WTC11 (cell line): Measurements from ENCODE around the gene GRID2. TPM values are rescaled to one million over a fixed set of nuclear protein-coding genes. Genes with fewer than 3 reads are reported as not detected.

Source experiments
- ATAC-seq: fragments of 200-7000 bp; cut with Tn5 transposase; 2 replicates; pipeline ENCODE4 v1.10.0; 2021; ENCODE audit warnings: mild to moderate bottlenecking, moderate library complexity
- CTCF ChIA-PET: fragments of 300-600 bp; sonication (Branson Sonifier 250); formaldehyde crosslinking; loops from one replicate; lab custom pipeline; 2021; ENCODE audit warnings: antibody characterized with exemption; lab: Charles Lee
- POLR2A ChIA-PET: fragments of 350-600 bp; sonication (Branson Sonifier 250); formaldehyde crosslinking; loops from one replicate; lab custom pipeline; 2021; ENCODE audit warnings: antibody characterized with exemption; lab: Charles Lee
- DNase-seq: peaks from one replicate; pipeline ENCODE4 v3.0.0; 2021; ENCODE audit warnings: low spot score
- H3K27ac Mint-ChIP-seq: 2 replicates; pipeline ENCODE4 v1.8.0; 2021; ENCODE audit warnings: mixed read lengths
- H3K27me3 Mint-ChIP-seq: 2 replicates; pipeline ENCODE4 v1.8.0; 2021; ENCODE audit warnings: low read depth, mild to moderate bottlenecking, moderate library complexity, mixed read lengths
- H3K36me3 Mint-ChIP-seq: 2 replicates; pipeline ENCODE4 v1.8.0; 2021; ENCODE audit warnings: mixed read lengths
- H3K4me1 Mint-ChIP-seq: 2 replicates; pipeline ENCODE4 v1.8.0; 2022; ENCODE audit warnings: mixed read lengths
- H3K4me3 Mint-ChIP-seq: 2 replicates; pipeline ENCODE4 v1.8.0; 2021; ENCODE audit warnings: mild to moderate bottlenecking, moderate library complexity, mixed read lengths
- H3K9me3 Mint-ChIP-seq: 2 replicates; pipeline ENCODE4 v1.8.0; 2021; ENCODE audit warnings: mixed read lengths
- AFF4 ChIP-seq: sonication (generic); formaldehyde crosslinking; IDR thresholded peaks from 2 replicates; pipeline ENCODE4 v1.8.1; 2023; ENCODE audit warnings: mild to moderate bottlenecking, missing genetic modification reagents, borderline replicate concordance
- ATF2 ChIP-seq: sonication (generic); formaldehyde crosslinking; IDR thresholded peaks from 2 replicates; pipeline ENCODE4 v1.8.1; 2022; ENCODE audit warnings: low read depth, missing genetic modification reagents, borderline replicate concordance
- E2F5 ChIP-seq: sonication (generic); formaldehyde crosslinking; IDR thresholded peaks from 2 replicates; pipeline ENCODE4 v1.8.1; 2022; ENCODE audit warnings: mild to moderate bottlenecking, moderate library complexity, missing genetic modification reagents
- ERG ChIP-seq: fragments of 250-450 bp; sonication (Bioruptor Pico); IDR thresholded peaks from 2 replicates; pipeline ENCODE4 v1.8.0; 2021; ENCODE audit warnings: mild to moderate bottlenecking
- ETV6 ChIP-seq: sonication (generic); formaldehyde crosslinking; IDR thresholded peaks from 2 replicates; pipeline ENCODE4 v1.8.1; 2022; ENCODE audit warnings: mild to moderate bottlenecking, missing genetic modification reagents
- FOXJ3 ChIP-seq: sonication (generic); formaldehyde crosslinking; IDR thresholded peaks from 2 replicates; pipeline ENCODE4 v1.9.0; 2021; ENCODE audit warnings: missing genetic modification reagents, mild to moderate bottlenecking, borderline replicate concordance
- IRF2 ChIP-seq: sonication (generic); formaldehyde crosslinking; IDR thresholded peaks from 2 replicates; pipeline ENCODE4 v1.8.0; 2022; ENCODE audit warnings: low read depth, missing genetic modification reagents, borderline replicate concordance
- JUN ChIP-seq: sonication (generic); formaldehyde crosslinking; IDR thresholded peaks from 2 replicates; pipeline ENCODE4 v1.8.0; 2023; ENCODE audit warnings: mild to moderate bottlenecking, missing genetic modification reagents
- MXD4 ChIP-seq: fragments of 250-450 bp; sonication (Bioruptor Pico); IDR thresholded peaks from 2 replicates; pipeline ENCODE4 v1.8.0; 2021; ENCODE audit warnings: mild to moderate bottlenecking, moderate library complexity, borderline replicate concordance
- NR2C2 ChIP-seq: sonication (generic); formaldehyde crosslinking; IDR thresholded peaks from 2 replicates; pipeline ENCODE4 v1.8.0; 2022; ENCODE audit warnings: mild to moderate bottlenecking, missing genetic modification reagents
- PRDM15 ChIP-seq: sonication (generic); formaldehyde crosslinking; IDR thresholded peaks from 2 replicates; pipeline ENCODE4 v1.8.0; 2022; ENCODE audit warnings: missing genetic modification reagents
- RELA ChIP-seq: sonication (generic); formaldehyde crosslinking; IDR thresholded peaks from 2 replicates; pipeline ENCODE4 v1.8.1; 2022; ENCODE audit warnings: missing genetic modification reagents, mild to moderate bottlenecking, borderline replicate concordance
- TCF7 ChIP-seq: sonication (generic); formaldehyde crosslinking; IDR thresholded peaks from 2 replicates; pipeline ENCODE4 v1.8.0; 2022; ENCODE audit warnings: mild to moderate bottlenecking, low read depth, missing genetic modification reagents, moderate library complexity
- ZBTB21 ChIP-seq: sonication (generic); formaldehyde crosslinking; IDR thresholded peaks from 2 replicates; pipeline ENCODE4 v1.8.1; 2023; ENCODE audit warnings: mild to moderate bottlenecking, missing genetic modification reagents, borderline replicate concordance
- total RNA-seq: library from RNA; stranded (reverse); gene quantifications from 3 replicates; pipeline ENCODE4 v1.2.3, GENCODE V29; 2021

Gene GRID2
- total RNA-seq, 1 experiment from 2014 or later: 26.8 TPM

GRCh38 chr4:93722446-93722845 lies 1418.7 kb downstream of the GRID2 start (continued):
- TF ChIP-seq AFF4 (CRISPR knock-in tag) (no peak), ETV6 (CRISPR knock-in tag) (no peak), RELA (CRISPR knock-in tag) (no peak), FOXJ3 (no peak), IRF2 (no peak), ATF2 (CRISPR knock-in tag) (no peak)

- Mint-ChIP-seq H3K27ac (peak overlapping the region; percentile 55; the same call in 1 of the 2 replicates), H3K9me3 (peaks cover 3% of the 10 kb centered on the region; the same call in 1 of the 2 replicates), H3K36me3 (no peaks in the 10 kb centered on the region), H3K4me1 (peaks cover 38% of the 10 kb centered on the region)
- POLR2A ChIA-PET: no interaction called here
- no peak for DNase-seq
- TF ChIP-seq PRDM15 (CRISPR knock-in tag): no peak
- TF ChIP-seq NR2C2: no peak
- no peak for TF ChIP-seq ZBTB21 (CRISPR knock-in tag)
- TF ChIP-seq ERG: no peak
- no peak for TF ChIP-seq E2F5 (CRISPR knock-in tag)
- no peak for TF ChIP-seq TCF7
- TF ChIP-seq JUN (CRISPR knock-in tag): no peak
- TF ChIP-seq MXD4 (CRISPR knock-in tag): no peak
- TF ChIP-seq AFF4 (CRISPR knock-in tag): no peak
- TF ChIP-seq, all 79 proteins: peak for 0
- no peak; the same call in 1 of the 2 replicates for ATAC-seq
- CTCF ChIA-PET: no interaction called here
- Mint-ChIP-seq H3K4me3 (no peak overlapping the region), H3K27me3 (no peaks in the 10 kb centered on the region)
Observed at GRCh38 chr4:93730251-93730650, 1426.5 kb downstream of the GRID2 start.
